ENCODE measurements around the gene NUP133. TPM values are rescaled to one million over a fixed set of nuclear protein-coding genes. Genes with fewer than 3 reads are reported as not detected.
"Not testable (repeated sequence)": the region's sequence is repeated elsewhere in the genome, so short reads cannot be mapped to it uniquely, and the experiment has no call there.

Gene NUP133
- total RNA-seq, 1 donor = 35.1 TPM

DNA sequence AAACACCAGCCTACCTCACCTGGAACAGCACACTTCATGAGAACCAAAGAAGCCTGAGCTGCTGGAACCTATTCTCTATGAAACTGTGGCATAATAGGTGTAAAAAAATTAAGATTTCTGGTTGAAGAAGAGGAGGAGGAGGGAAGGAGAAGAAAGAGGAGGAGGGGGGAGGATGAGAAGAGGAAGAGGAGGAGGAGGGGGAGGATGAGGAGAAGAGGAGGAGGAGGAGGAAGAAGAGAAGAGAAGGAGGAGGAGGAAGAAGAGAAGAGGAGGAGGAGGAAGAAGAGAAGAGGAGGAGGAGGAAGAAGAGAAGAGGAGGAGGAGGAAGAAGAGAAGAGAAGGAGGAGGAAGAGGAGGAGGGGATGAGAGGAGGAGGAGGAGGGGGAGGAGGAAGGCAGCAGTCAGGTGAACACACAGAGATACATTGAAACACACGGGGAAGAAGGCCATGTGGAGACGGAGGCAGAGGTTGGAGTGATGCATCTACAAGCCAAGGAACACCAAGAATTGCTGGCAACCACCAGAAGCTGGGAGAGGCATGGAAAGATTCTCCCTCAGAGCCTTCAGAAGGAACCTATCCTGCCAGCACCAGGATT lies 82.5 kb downstream of the NUP133 start:
- no peak overlapping the region for H3K4me3 ChIP-seq (ENCODE audit: insufficient read depth, low read length)
- H3K9me3 ChIP-seq (ENCODE audit: low read depth, low read length) = no peaks in the 10 kb centered on the region
- no peaks in the 10 kb centered on the region for H3K36me3 ChIP-seq (ENCODE audit: insufficient read depth, low read length)
- H4K20me1 ChIP-seq (ENCODE audit: insufficient read depth, low read length) = no peaks in the 10 kb centered on the region
- TF ChIP-seq, protein P1, sequence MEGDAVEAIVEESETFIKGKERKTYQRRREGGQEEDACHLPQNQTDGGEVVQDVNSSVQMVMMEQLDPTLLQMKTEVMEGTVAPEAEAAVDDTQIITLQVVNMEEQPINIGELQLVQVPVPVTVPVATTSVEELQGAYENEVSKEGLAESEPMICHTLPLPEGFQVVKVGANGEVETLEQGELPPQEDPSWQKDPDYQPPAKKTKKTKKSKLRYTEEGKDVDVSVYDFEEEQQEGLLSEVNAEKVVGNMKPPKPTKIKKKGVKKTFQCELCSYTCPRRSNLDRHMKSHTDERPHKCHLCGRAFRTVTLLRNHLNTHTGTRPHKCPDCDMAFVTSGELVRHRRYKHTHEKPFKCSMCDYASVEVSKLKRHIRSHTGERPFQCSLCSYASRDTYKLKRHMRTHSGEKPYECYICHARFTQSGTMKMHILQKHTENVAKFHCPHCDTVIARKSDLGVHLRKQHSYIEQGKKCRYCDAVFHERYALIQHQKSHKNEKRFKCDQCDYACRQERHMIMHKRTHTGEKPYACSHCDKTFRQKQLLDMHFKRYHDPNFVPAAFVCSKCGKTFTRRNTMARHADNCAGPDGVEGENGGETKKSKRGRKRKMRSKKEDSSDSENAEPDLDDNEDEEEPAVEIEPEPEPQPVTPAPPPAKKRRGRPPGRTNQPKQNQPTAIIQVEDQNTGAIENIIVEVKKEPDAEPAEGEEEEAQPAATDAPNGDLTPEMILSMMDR (IDR thresholded peaks at IDR 0.05; ENCODE audit: extremely low read depth, low read depth, low read length) = no peak
- no peaks in the 10 kb centered on the region for H3K4me1 ChIP-seq (ENCODE audit: insufficient read depth, low read length)
- no peaks in the 10 kb centered on the region for H3K79me2 ChIP-seq (ENCODE audit: insufficient read depth, low read length)
- no peak overlapping the region for H3K27ac ChIP-seq (ENCODE audit: low read depth, low read length)
- no peak overlapping the region for H2AFZ ChIP-seq (ENCODE audit: low read length)
- H3K27me3 ChIP-seq (ENCODE audit: insufficient read depth, low read length) = peaks cover 13% of the 10 kb centered on the region
- no peak overlapping the region for H3K4me2 ChIP-seq (ENCODE audit: insufficient read depth, low read length)
- DNase-seq (ENCODE audit: insufficient read length, low spot score, missing footprints) = no peak

DNA sequence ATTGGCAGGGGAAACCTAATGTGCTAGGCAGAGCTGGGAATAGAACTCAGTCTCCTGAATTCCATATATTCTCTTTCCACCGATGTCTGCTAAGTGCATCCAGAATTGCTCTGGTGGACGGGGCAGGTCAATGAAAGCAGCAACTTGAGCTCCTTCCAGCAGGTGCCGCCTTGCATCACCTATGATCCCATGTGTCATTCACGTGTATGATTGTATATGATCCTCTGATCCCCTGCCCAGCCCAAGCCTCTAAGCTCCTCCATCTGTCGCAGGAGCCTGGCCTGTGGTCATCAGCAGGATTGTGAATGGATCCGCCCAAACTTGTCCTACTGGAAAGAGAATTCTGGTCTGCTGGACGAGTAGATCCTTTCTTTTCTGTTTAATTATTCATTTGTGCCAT lies 87.4 kb downstream of the NUP133 start:
- no peak overlapping the region for H3K4me3 ChIP-seq (ENCODE audit: insufficient read depth, low read length)

DNA sequence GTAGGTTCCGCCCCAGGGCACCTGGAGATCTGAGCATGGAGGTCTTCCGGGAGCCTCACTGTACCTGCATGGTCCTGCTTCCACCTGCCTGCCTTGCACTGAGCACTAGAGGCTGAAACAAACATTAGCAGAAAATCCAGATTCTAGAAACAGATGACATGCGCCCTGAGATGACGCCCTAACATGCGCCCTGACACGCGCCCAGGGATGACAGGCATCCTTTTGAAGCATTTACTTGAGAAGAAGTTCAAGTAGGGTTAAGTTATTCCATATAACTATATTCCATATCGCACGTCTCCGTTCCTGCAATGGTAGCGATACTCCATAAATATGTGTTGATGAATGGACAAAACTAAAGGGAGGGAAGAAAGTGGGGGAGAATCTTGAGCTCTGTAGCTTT lies 87.9 kb downstream of the NUP133 start:
- Histone ChIP-seq H3K27me3 (ENCODE audit: insufficient read depth, low read length) (no peaks in the 10 kb centered on the region), H3K36me3 (ENCODE audit: insufficient read depth, low read length) (no peaks in the 10 kb centered on the region), H3K4me2 (ENCODE audit: insufficient read depth, low read length) (no peak overlapping the region), H3K4me1 (ENCODE audit: insufficient read depth, low read length) (no peaks in the 10 kb centered on the region), H3K79me2 (ENCODE audit: insufficient read depth, low read length) (no peaks in the 10 kb centered on the region), H3K27ac (ENCODE audit: low read depth, low read length) (no peak overlapping the region), H4K20me1 (ENCODE audit: insufficient read depth, low read length) (no peaks in the 10 kb centered on the region), H2AFZ (ENCODE audit: low read length) (no peak overlapping the region), H3K4me3 (ENCODE audit: insufficient read depth, low read length) (no peak overlapping the region), H3K9me3 (ENCODE audit: low read depth, low read length) (no peaks in the 10 kb centered on the region)
- TF ChIP-seq, protein P1 (IDR thresholded peaks at IDR 0.05; ENCODE audit: extremely low read depth, low read depth, low read length) = no peak
- DNase-seq (ENCODE audit: insufficient read length, low spot score, missing footprints) = no peak

More for the DNA sequence above, 87.4 kb downstream of the NUP133 start:
- Histone ChIP-seq H3K27me3 (ENCODE audit: insufficient read depth, low read length) (no peaks in the 10 kb centered on the region), H3K9me3 (ENCODE audit: low read depth, low read length) (no peaks in the 10 kb centered on the region), H3K36me3 (ENCODE audit: insufficient read depth, low read length) (no peaks in the 10 kb centered on the region), H3K27ac (ENCODE audit: low read depth, low read length) (no peak overlapping the region), H3K4me1 (ENCODE audit: insufficient read depth, low read length) (no peaks in the 10 kb centered on the region), H3K79me2 (ENCODE audit: insufficient read depth, low read length) (no peaks in the 10 kb centered on the region), H4K20me1 (ENCODE audit: insufficient read depth, low read length) (no peaks in the 10 kb centered on the region), H2AFZ (ENCODE audit: low read length) (no peak overlapping the region), H3K4me2 (ENCODE audit: insufficient read depth, low read length) (no peak overlapping the region)
- TF ChIP-seq, protein P1 (IDR thresholded peaks at IDR 0.05; ENCODE audit: extremely low read depth, low read depth, low read length) = no peak
- DNase-seq (ENCODE audit: insufficient read length, low spot score, missing footprints) = no peak

DNA sequence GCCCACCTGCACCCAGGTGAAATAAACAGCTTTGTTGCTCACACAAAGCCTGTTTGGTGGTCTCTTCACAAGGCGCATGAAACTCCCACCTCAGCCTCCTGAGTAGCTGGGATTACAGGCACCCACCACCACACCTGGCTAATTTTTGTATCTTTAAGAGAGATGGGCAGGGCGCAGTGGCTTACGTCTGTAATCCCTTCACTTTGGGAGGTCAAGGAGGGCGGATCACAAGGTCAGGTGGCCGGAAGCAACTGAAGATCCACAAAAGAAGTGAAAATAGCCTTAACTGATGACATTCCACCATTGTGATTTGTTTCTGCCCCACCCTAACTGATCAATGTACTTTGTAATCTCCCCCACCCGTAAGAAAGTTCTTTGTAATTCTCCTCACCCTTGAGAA lies 89.6 kb downstream of the NUP133 start:
- not testable (repeated sequence) for H3K27ac ChIP-seq (ENCODE audit: low read depth, low read length); H3K4me1 ChIP-seq (ENCODE audit: insufficient read depth, low read length); H3K9me3 ChIP-seq (ENCODE audit: low read depth, low read length); H2AFZ ChIP-seq (ENCODE audit: low read length); DNase-seq (ENCODE audit: insufficient read length, low spot score, missing footprints); H3K79me2 ChIP-seq (ENCODE audit: insufficient read depth, low read length); H4K20me1 ChIP-seq (ENCODE audit: insufficient read depth, low read length); H3K36me3 ChIP-seq (ENCODE audit: insufficient read depth, low read length); H3K4me3 ChIP-seq (ENCODE audit: insufficient read depth, low read length); H3K4me2 ChIP-seq (ENCODE audit: insufficient read depth, low read length); H3K27me3 ChIP-seq (ENCODE audit: insufficient read depth, low read length)

DNA sequence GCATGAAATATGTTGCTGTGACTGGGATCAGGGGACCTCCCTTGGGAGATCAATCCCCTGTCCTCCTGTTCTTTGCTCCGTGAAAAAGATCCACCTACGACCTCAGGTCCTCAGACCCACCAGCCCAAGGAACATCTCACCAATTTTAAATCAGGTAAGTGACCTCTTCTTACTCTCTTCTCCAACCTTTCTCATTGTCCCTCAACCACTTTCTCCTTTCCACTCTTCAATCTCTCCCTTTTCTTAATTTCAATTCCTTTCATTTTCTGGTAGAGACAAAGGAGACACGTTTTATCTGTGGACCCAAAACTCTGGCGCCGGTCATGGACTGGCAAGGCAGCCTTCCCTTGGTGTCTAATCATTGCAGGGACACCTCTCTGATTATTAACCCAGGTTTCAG lies 95.3 kb downstream of the NUP133 start:
- not testable (repeated sequence) for H3K9me3 ChIP-seq (ENCODE audit: low read depth, low read length); H3K79me2 ChIP-seq (ENCODE audit: insufficient read depth, low read length); H3K27ac ChIP-seq (ENCODE audit: low read depth, low read length); H3K4me2 ChIP-seq (ENCODE audit: insufficient read depth, low read length); H3K36me3 ChIP-seq (ENCODE audit: insufficient read depth, low read length); H3K4me3 ChIP-seq (ENCODE audit: insufficient read depth, low read length); DNase-seq (ENCODE audit: insufficient read length, low spot score, missing footprints); H2AFZ ChIP-seq (ENCODE audit: low read length); H3K4me1 ChIP-seq (ENCODE audit: insufficient read depth, low read length); H4K20me1 ChIP-seq (ENCODE audit: insufficient read depth, low read length)
- H3K27me3 ChIP-seq (ENCODE audit: insufficient read depth, low read length) = peaks cover 16% of the 10 kb centered on the region

Data from osteoblast (primary cell).